Omental fat pad (tissue), 4 donors: ENCODE measurements around the gene TESPA1. TPM values are rescaled to one million over a fixed set of nuclear protein-coding genes. Genes with fewer than 3 reads are reported as not detected.

Experiments
- ATAC-seq: fragments of 150-250 bp; one replicate; pipeline ENCODE4 v1.9.1; 2016; ENCODE audit warnings: mild to moderate bottlenecking, moderate library complexity; ENCODE audit not compliant: low FRiP score
- DNase-seq: peaks from one replicate; pipeline ENCODE4 v3.0.0-alpha.2; 2019; ENCODE audit warnings: low spot score
- CTCF ChIP-seq, 3 donors: fragments of 450-650 bp; IDR thresholded peaks; one replicate each; pipeline ENCODE4 v1.5.1; 2016 to 2017; ENCODE audit warnings: antibody characterized with exemption in 3 of 3, mild to moderate bottlenecking in 3 of 3, moderate library complexity in 2 of 3
- total RNA-seq, 4 donors: library from RNA; depleted of rRNA; stranded (reverse); fragments of >200 nt; gene quantifications; one replicate each; pipeline ENCODE4 v1.1.0, GENCODE V29; 2016

Gene TESPA1
- total RNA-seq, 4 donors from 2014 or later: 1.3 to 3.6 (median 2.0) TPM

GRCh38 chr12:54932038-54932437 lies 52.5 kb downstream of the TESPA1 start:
- ATAC-seq (no peak), DNase-seq (no peak)
- no peak for TF ChIP-seq CTCF (IDR thresholded peaks at IDR 0.05)

GRCh38 chr12:54929998-54930397 lies 54.6 kb downstream of the TESPA1 start:
- DNase-seq: no peak
- TF ChIP-seq CTCF (IDR thresholded peaks at IDR 0.05): no peak
- ATAC-seq: no peak

GRCh38 chr12:54926246-54926645 lies 58.3 kb downstream of the TESPA1 start:
- TF ChIP-seq CTCF (IDR thresholded peaks at IDR 0.05): no peak
- DNase-seq (no peak), ATAC-seq (no peak)

GRCh38 chr12:54924972-54925707 lies 59.4 kb downstream of the TESPA1 start:
- no peak for ATAC-seq
- no peak for TF ChIP-seq CTCF (IDR thresholded peaks at IDR 0.05)
- no peak for DNase-seq

GRCh38 chr12:54917001-54917488 lies 67.5 kb downstream of the TESPA1 start:
- TF ChIP-seq CTCF (IDR thresholded peaks at IDR 0.05): no peak
- no peak for DNase-seq
- no peak for ATAC-seq

Other genes with a start within 250 kb of the TESPA1 start
- gene MUCL1, start 130.2 kb downstream of the TESPA1 start, total RNA-seq: not detected
- gene NEUROD4, start 35.2 kb upstream of the TESPA1 start, total RNA-seq: not detected
- gene OR9K2, start 141.6 kb upstream of the TESPA1 start, total RNA-seq: not detected
- not detected for gene OR10A7, start 236.3 kb upstream of the TESPA1 start, total RNA-seq